ENCODE data around the gene TFCP2L1.

GRCh38 chr2:121266543-121267106 is 18.4 kb downstream of the TFCP2L1 start:
- TF ChIP-seq, protein P1, sequence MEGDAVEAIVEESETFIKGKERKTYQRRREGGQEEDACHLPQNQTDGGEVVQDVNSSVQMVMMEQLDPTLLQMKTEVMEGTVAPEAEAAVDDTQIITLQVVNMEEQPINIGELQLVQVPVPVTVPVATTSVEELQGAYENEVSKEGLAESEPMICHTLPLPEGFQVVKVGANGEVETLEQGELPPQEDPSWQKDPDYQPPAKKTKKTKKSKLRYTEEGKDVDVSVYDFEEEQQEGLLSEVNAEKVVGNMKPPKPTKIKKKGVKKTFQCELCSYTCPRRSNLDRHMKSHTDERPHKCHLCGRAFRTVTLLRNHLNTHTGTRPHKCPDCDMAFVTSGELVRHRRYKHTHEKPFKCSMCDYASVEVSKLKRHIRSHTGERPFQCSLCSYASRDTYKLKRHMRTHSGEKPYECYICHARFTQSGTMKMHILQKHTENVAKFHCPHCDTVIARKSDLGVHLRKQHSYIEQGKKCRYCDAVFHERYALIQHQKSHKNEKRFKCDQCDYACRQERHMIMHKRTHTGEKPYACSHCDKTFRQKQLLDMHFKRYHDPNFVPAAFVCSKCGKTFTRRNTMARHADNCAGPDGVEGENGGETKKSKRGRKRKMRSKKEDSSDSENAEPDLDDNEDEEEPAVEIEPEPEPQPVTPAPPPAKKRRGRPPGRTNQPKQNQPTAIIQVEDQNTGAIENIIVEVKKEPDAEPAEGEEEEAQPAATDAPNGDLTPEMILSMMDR (IDR thresholded peaks at IDR 0.05), result no peak
- no peak for TF ChIP-seq POLR2AphosphoS5 (IDR thresholded peaks at IDR 0.05)
- no peak for TF ChIP-seq POLR2A (IDR thresholded peaks at IDR 0.05)
- no peak for TF ChIP-seq EP300 (IDR thresholded peaks at IDR 0.05)
